ENCODE data around the gene NIPSNAP3A.
"Not testable (repeated sequence)": the region's sequence is repeated elsewhere in the genome, so short reads cannot be mapped to it uniquely, and the experiment has no call there.

NIPSNAP3A gene

DNA sequence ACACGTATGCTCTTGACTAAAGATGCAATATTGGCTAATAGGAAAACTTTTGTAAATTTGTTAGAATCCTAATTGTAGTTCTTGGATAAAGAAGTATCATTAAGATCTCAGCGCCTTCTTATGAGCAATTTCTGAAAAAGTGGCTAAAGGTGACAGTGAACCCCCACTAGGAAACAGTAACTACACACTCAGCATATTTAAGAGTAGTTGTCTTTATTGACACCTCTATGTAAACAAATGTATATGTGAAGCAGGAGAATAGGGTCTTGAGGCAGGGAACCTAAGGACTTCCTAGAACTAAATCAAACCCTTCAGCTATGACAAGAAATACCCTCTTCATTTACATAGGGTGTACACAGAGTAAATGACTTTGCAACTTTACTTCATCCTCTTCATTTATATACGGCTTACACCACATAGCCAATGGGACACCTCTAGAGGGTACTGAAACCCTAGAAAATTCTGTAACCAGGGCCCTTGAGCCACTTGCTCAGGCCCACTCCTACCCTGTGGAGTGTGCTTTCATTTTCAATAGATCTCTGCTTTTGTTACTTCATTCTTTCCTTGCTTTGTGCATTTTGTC lies 2.8 kb downstream of the NIPSNAP3A start:
- no peak for TF ChIP-seq CTCF (IDR thresholded peaks at IDR 0.05; ENCODE audit: low read depth, low read length)
- no peak for DNase-seq (ENCODE audit: low read depth in 2 of 2)

GRCh38 chr9:104758974-104759373 lies 11.5 kb downstream of the NIPSNAP3A start:
- no peak overlapping the region for H3K4me3 ChIP-seq (replicated peaks in 1 of 2; ENCODE audit: low read depth in 2 of 2, low read length in 2 of 2)
- no peak for TF ChIP-seq CTCF (IDR thresholded peaks at IDR 0.05; ENCODE audit: low read depth, low read length)
- no peak for DNase-seq (ENCODE audit: low read depth in 2 of 2)

More for the DNA sequence above, 2.8 kb downstream of the NIPSNAP3A start:
- no peak overlapping the region for H3K4me3 ChIP-seq (replicated peaks in 1 of 2; ENCODE audit: low read depth in 2 of 2, low read length in 2 of 2)

- H3K4me3 ChIP-seq (replicated peaks in 1 of 2; ENCODE audit: low read depth in 2 of 2, low read length in 2 of 2) = no peak overlapping the region
- no peak for DNase-seq (ENCODE audit: low read depth in 2 of 2)
- no peak for TF ChIP-seq CTCF (IDR thresholded peaks at IDR 0.05; ENCODE audit: low read depth, low read length)
These were observed 17.7 kb downstream of the NIPSNAP3A start for GRCh38 chr9:104765138-104765537.

GRCh38 chr9:104766025-104766424 lies 18.5 kb downstream of the NIPSNAP3A start:
- TF ChIP-seq CTCF (IDR thresholded peaks at IDR 0.05; ENCODE audit: low read depth, low read length) = no peak
- no peak for DNase-seq (ENCODE audit: low read depth in 2 of 2)
- H3K4me3 ChIP-seq (replicated peaks in 1 of 2; ENCODE audit: low read depth in 2 of 2, low read length in 2 of 2) = no peak overlapping the region

- H3K4me3 ChIP-seq (replicated peaks in 1 of 2; ENCODE audit: low read depth in 2 of 2, low read length in 2 of 2) = no peak overlapping the region
- no peak for TF ChIP-seq CTCF (IDR thresholded peaks at IDR 0.05; ENCODE audit: low read depth, low read length)
- DNase-seq (ENCODE audit: low read depth in 2 of 2) = no peak
These were observed 20.0 kb downstream of the NIPSNAP3A start for GRCh38 chr9:104767507-104767906.

GRCh38 chr9:104769029-104769428 lies 21.5 kb downstream of the NIPSNAP3A start:
- DNase-seq (ENCODE audit: low read depth in 2 of 2); H3K4me3 ChIP-seq (replicated peaks in 1 of 2; ENCODE audit: low read depth in 2 of 2, low read length in 2 of 2): not testable (repeated sequence)

GRCh38 chr9:104769655-104770054 lies 22.2 kb downstream of the NIPSNAP3A start:
- TF ChIP-seq CTCF (IDR thresholded peaks at IDR 0.05; ENCODE audit: low read depth, low read length) = no peak
- H3K4me3 ChIP-seq (replicated peaks in 1 of 2; ENCODE audit: low read depth in 2 of 2, low read length in 2 of 2) = no peak overlapping the region
- no peak for DNase-seq (ENCODE audit: low read depth in 2 of 2)
